Activated B cell treated with CpG ODN at 0.5 μM for 24 hours (primary cell): ENCODE measurements around the gene TNIP3. TPM values are rescaled to one million over a fixed set of nuclear protein-coding genes. Genes with fewer than 3 reads are reported as not detected.

Experiments used
- ATAC-seq: fragments of 200-7000 bp; cut with Tn5 transposase; one replicate; pipeline ENCODE4 v1.10.0; 2021; ENCODE audit warnings: low read depth, mild to moderate bottlenecking, moderate library complexity
- CTCF ChIA-PET: fragments of 350-600 bp; sonication (Branson Sonifier 250); formaldehyde crosslinking; loops from one replicate; lab custom pipeline; 2021; ENCODE audit warnings: antibody characterized with exemption; lab: Charles Lee
- POLR2A ChIA-PET: fragments of 350-600 bp; sonication (Branson Sonifier 250); formaldehyde crosslinking; loops from one replicate; lab custom pipeline; 2021; ENCODE audit warnings: antibody characterized with exemption; lab: Charles Lee
- DNase-seq: peaks from one replicate; pipeline ENCODE4 v3.0.0; 2022
- H3K27ac Mint-ChIP-seq: one replicate; pipeline ENCODE4 v1.8.0; 2020; ENCODE audit warnings: mixed read lengths
- H3K27me3 Mint-ChIP-seq: one replicate; pipeline ENCODE4 v1.8.0; 2021; ENCODE audit warnings: mixed read lengths
- H3K36me3 Mint-ChIP-seq: one replicate; pipeline ENCODE4 v1.8.0; 2021; ENCODE audit warnings: low read depth, mixed read lengths
- H3K4me1 Mint-ChIP-seq: one replicate; pipeline ENCODE4 v1.8.0; 2021; ENCODE audit warnings: mixed read lengths
- H3K4me3 Mint-ChIP-seq: one replicate; pipeline ENCODE4 v1.8.0; 2020; ENCODE audit warnings: mild to moderate bottlenecking, mixed read lengths
- H3K9me3 Mint-ChIP-seq: one replicate; pipeline ENCODE4 v1.8.0; 2020; ENCODE audit warnings: mixed read lengths
- intact Hi-C: fragments of 100-400 bp; cut with micrococcal nuclease; formaldehyde crosslinking; loops from one replicate; pipeline ENCODE4 v1.15.1; 2024
- total RNA-seq: library from RNA; stranded (reverse); gene quantifications from 2 replicates; pipeline ENCODE4 v1.2.3, GENCODE V29; 2022
- TF ChIP-seq, protein P1 (sequence below): fragments of 200-600 bp; IDR thresholded peaks from one replicate; pipeline ENCODE4 v1.8.0; 2022; ENCODE audit warnings: antibody characterized with exemption, mild to moderate bottlenecking

Gene TNIP3
- total RNA-seq, 1 donor from 2014 or later = not detected

DNA sequence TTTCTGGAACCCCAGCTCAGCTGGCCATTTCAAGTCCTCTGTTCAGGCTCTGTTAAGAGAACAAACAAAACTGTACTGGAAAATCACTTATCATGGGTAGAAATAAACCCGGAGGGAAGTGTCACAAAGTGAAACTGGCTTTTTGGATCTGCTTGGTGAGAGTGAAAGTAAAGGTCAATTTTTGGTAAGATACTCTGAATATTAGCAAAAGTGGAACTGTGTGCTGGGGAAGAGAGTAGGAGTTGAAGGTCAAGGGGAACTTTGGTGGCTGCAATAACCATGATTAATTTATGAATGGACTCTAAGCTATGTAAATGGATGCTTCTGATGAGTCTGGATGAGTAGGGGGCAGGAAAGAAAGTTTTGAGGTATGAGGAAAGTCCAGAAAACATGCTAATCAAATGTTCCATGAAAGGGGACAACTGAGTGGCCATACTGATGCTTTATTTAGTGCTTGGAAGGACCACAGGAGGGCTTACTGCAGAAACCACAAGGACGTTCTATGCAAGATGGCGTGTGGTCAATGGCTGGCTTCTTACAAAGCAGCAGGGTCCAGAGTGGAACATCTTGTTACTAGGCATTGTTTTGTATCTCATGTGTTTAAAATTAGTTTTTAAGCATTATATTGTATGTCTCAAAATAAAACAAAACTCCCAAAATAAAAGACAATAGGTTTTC lies 36.8 kb upstream of the TNIP3 start:
- Mint-ChIP-seq H3K4me1 (peaks cover 14% of the 10 kb centered on the region), H3K27me3 (no peaks in the 10 kb centered on the region), H3K9me3 (peaks cover 12% of the 10 kb centered on the region), H3K36me3 (no peaks in the 10 kb centered on the region), H3K4me3 (peak overlapping the region; percentile 30), H3K27ac (peak overlapping the region; percentile 3)
- intact Hi-C loops = no loop called here
- ChIA-PET POLR2A (interaction anchor here (1.4 kb wide), 1 partner anchor 11 kb away, joined by 3 read pairs; no protein-coding TSS in a partner anchor), CTCF (interaction anchor here (1.8 kb wide), 1 partner anchor 10 kb away, joined by 10 read pairs; no protein-coding TSS in a partner anchor)
- no peak for ATAC-seq
- TF ChIP-seq, protein P1, sequence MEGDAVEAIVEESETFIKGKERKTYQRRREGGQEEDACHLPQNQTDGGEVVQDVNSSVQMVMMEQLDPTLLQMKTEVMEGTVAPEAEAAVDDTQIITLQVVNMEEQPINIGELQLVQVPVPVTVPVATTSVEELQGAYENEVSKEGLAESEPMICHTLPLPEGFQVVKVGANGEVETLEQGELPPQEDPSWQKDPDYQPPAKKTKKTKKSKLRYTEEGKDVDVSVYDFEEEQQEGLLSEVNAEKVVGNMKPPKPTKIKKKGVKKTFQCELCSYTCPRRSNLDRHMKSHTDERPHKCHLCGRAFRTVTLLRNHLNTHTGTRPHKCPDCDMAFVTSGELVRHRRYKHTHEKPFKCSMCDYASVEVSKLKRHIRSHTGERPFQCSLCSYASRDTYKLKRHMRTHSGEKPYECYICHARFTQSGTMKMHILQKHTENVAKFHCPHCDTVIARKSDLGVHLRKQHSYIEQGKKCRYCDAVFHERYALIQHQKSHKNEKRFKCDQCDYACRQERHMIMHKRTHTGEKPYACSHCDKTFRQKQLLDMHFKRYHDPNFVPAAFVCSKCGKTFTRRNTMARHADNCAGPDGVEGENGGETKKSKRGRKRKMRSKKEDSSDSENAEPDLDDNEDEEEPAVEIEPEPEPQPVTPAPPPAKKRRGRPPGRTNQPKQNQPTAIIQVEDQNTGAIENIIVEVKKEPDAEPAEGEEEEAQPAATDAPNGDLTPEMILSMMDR = no peak
- DNase-seq = no peak

GRCh38 chr4:121199742-121200561 lies 35.8 kb upstream of the TNIP3 start:
- Mint-ChIP-seq H3K36me3 (no peaks in the 10 kb centered on the region), H3K27ac (no peak overlapping the region), H3K27me3 (no peaks in the 10 kb centered on the region), H3K4me1 (peaks cover 14% of the 10 kb centered on the region), H3K9me3 (peaks cover 2% of the 10 kb centered on the region), H3K4me3 (no peak overlapping the region)
- CTCF ChIA-PET = interaction anchor here (1.8 kb wide), 1 partner anchor 9 kb away, joined by 10 read pairs; no protein-coding TSS in a partner anchor
- DNase-seq (no peak), ATAC-seq (no peak)
- intact Hi-C loops = no loop called here
- POLR2A ChIA-PET = interaction anchor here (1.4 kb wide), 1 partner anchor 12 kb away, joined by 3 read pairs; no protein-coding TSS in a partner anchor
- TF ChIP-seq, protein P1 = no peak

- Mint-ChIP-seq H3K36me3 (no peaks in the 10 kb centered on the region), H3K9me3 (no peaks in the 10 kb centered on the region), H3K4me3 (no peak overlapping the region), H3K27me3 (no peaks in the 10 kb centered on the region), H3K27ac (no peak overlapping the region), H3K4me1 (peaks cover 14% of the 10 kb centered on the region)
- ChIA-PET POLR2A (no interaction called here), CTCF (interaction anchor here (0.6 kb wide), 1 partner anchor 52 kb away, joined by 3 read pairs; no protein-coding TSS in a partner anchor)
- ATAC-seq (no peak), DNase-seq (no peak)
- intact Hi-C loops = no loop called here
- TF ChIP-seq, protein P1 = no peak
These were observed 34.1 kb upstream of the TNIP3 start for GRCh38 chr4:121198251-121198650.

DNA sequence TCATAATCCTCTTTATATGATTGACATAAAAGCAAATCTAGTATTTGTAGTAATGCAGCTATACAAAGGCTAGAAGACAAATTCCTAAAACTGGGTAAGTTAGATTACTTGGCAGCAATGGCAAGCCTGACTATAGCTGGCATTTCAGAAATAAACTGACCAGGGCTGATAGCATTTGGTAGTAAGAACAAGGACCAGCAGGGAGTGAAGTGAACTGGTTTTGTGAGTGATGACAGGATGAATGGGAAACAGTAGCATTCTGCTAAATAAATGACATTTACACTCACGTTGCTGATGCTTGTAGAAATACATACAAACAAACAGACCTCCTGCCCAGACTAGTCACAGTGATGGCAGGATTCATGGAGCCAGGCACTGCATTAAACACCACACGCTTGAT lies 31.5 kb upstream of the TNIP3 start:
- H3K27me3 Mint-ChIP-seq = no peaks in the 10 kb centered on the region
- intact Hi-C loops = no loop called here
- no peak for ATAC-seq
- H3K4me1 Mint-ChIP-seq = peaks cover 12% of the 10 kb centered on the region
- no peaks in the 10 kb centered on the region for H3K36me3 Mint-ChIP-seq
- no peak overlapping the region for H3K27ac Mint-ChIP-seq
- CTCF ChIA-PET = no interaction called here
- POLR2A ChIA-PET = no interaction called here
- TF ChIP-seq, protein P1 = no peak
- no peak for DNase-seq
- H3K4me3 Mint-ChIP-seq = no peak overlapping the region
- H3K9me3 Mint-ChIP-seq = no peaks in the 10 kb centered on the region

GRCh38 chr4:121192480-121192879 lies 28.4 kb upstream of the TNIP3 start:
- TF ChIP-seq, protein P1 = peak; percentile 66
- ATAC-seq = peak; percentile 37
- Mint-ChIP-seq H3K36me3 (no peaks in the 10 kb centered on the region), H3K4me1 (peaks cover 3% of the 10 kb centered on the region), H3K9me3 (no peaks in the 10 kb centered on the region), H3K4me3 (no peak overlapping the region), H3K27me3 (no peaks in the 10 kb centered on the region), H3K27ac (no peak overlapping the region)
- ChIA-PET CTCF (interaction anchor here (0.6 to 3.2 kb wide), 12 partner anchors 8 to 545 kb away, joined by 3 to 35 read pairs (median 4); no protein-coding TSS in a partner anchor), POLR2A (no interaction called here)
- no peak for DNase-seq
- intact Hi-C loops = loop anchor here (1.0 to 5.0 kb wide), 3 partner anchors 60 to 534 kb away; no protein-coding TSS in a partner anchor
